ENCODE results near the gene AADAT.

GRCh38 chr4:170109586-170110284, 20.0 kb upstream of the AADAT start:
- TF ChIP-seq POLR2A (IDR thresholded peaks at IDR 0.05; ENCODE audit: low read depth, low read length) = no peak
- TF ChIP-seq CTCF (conservative IDR thresholded peaks at IDR 0.05; ENCODE audit: low read depth, low read length) = no peak
- TF ChIP-seq FOS (IDR thresholded peaks at IDR 0.05; ENCODE audit: low read depth, low read length) = no peak
- TF ChIP-seq MAFK (IDR thresholded peaks at IDR 0.05; ENCODE audit: low read depth, low read length) = no peak
- no peak for TF ChIP-seq RCOR1 (IDR thresholded peaks at IDR 0.05; ENCODE audit: insufficient replicate concordance, low read length)
- TF ChIP-seq RAD21 (IDR thresholded peaks at IDR 0.05; ENCODE audit: low read length) = no peak
- TF ChIP-seq MAZ (IDR thresholded peaks at IDR 0.05; ENCODE audit: borderline replicate concordance, low read depth, low read length) = no peak

Data from IMR-90 (cell line).